Ureter (tissue), 1 donor: ENCODE measurements around the gene FAS. TPM values are rescaled to one million over a fixed set of nuclear protein-coding genes. Genes with fewer than 3 reads are reported as not detected.

Experiments used
- DNase-seq: peaks from one replicate; pipeline ENCODE4 v3.0.0-alpha.2; 2020; ENCODE audit warnings: low spot score
- total RNA-seq: library from RNA; stranded (reverse); gene quantifications from one replicate; pipeline ENCODE4 v1.2.4, GENCODE V29; 2023
- donor health status: DM: yes; HTN: yes; CAD: no.

The FAS gene
- total RNA-seq, 1 donor from 2014 or later, result 34.7 TPM

DNA sequence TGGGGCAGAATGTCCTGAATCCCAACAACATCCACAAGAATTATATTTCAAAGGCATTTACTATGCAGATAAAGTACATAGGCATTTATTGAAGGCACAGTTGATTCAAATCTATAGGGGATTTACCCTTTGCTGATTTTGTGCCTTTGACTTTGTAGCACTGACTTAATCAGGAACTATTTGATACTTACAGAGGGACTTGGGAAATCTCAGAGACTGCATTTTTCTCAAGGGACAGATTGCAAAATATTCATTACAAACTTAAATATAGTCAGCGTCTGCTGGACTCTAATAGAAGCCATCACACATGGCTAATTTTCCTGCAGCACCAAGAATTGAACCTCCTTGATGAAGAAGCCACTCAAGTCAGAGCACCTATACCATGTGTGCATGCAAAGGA lies 44.9 kb downstream of the FAS start:
- no peak for DNase-seq

DNA sequence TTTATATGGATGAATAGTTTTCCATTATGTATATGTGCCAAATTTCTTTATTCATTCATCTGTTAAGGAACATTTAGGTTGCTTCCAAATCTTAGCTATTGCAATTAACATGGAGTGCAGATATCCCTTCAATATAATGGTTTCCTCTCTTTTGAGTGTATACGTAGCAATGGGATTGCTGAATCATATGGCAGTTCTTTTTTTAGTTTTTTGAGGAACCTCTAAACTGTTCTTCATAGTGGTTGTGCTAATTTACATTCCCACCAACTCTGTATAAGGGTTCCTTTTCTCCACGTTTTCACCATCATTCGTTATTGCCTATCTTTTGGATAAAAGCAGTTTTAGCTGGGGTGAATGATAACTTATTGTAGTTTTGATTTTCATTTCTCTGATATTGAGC lies 46.5 kb downstream of the FAS start:
- DNase-seq, result no peak

DNA sequence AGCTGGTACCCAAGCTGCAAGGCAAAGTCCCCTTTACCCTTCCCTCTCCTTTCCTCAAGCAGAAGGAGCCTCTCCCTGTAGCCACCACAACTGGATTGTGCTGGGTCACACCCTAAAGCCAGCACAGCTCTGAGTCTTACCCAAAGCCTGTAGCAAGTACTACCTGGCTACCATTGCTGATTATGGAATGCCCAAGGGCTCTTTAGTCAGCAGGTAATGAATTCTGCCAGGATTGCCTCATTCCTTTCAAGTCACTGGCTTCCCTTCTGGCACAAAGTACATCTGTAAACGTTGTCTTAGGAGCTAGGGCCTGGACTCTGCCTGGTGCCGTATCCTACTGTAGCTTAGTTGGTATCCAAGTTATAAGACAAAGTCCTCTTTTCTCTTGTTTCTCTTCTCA lies 52.0 kb downstream of the FAS start:
- DNase-seq, result no peak

DNA sequence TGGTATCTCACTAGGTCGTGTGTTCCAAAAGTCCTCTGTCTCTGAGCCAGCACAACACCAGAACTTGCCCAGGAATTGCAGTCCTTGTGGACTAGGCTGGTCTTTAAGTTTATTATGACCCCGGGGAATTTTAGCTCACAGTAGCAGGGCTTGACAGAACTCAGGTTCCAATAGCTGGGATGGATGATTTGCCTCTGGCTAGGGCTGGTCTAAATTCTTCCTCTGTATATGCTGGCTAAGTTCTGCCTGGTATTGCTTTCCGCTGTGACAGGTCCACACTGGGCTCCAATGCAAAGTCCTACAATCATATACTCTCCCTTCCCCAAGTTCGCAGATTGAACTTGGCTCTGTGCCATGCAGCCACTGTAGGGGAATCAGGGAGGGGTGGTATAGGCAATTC lies 52.5 kb downstream of the FAS start:
- DNase-seq, result no peak

DNA sequence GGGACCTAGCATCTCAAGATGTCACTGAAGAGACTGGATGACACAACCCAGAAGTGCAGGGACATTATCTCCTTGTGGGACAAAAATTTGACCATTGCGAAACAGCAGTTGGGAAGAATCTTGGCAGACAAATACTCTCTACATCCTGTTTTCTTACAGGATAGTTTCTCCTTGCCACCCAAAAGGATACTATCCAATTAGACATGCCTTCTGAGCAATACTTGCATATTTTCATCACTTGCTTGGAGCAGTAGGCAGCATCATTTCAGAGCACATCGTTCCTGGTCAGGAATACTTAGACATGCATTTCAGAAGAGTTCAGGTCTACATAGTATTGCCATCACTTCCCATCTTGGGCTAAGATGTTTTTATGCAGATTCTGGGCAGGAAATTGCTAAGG lies 56.8 kb downstream of the FAS start:
- no peak for DNase-seq

DNA sequence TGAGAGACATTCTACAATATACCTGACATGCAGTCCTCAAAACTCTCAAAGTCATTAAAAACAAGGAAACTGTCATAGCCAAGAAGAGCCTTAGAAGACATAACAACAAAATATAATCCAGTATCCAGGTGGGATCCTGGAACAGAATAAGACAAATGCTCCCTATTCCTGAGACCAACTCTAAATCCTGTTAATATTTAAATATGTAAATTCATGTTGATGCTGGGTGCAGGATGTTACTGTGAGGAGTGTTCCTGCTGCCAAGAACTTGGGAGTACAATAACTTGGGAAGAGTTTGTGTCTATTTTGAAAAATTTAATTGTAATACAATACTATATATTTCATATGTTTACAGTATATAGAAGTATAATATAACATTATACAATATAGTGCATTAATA lies 61.0 kb downstream of the FAS start:
- no peak for DNase-seq

DNA sequence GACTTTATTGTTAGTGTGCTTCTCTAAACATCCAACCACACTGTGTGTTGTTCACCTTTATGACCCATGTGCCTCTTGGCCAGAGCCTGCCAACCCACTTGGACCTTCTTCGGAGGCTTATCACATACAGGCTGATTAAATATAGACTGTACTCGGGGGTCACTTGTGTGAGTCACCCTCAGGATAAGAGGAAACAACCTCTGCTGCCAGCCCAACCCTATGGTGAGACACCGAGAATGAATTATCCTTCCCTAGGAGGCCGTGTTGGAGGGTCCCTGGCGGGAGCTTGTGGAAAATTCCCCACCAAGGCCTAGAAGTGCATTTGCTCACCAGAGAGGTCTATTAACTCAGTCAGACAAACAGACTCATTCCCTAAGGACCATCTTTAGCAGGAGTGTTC lies 63.0 kb downstream of the FAS start:
- DNase-seq, result no peak

DNA sequence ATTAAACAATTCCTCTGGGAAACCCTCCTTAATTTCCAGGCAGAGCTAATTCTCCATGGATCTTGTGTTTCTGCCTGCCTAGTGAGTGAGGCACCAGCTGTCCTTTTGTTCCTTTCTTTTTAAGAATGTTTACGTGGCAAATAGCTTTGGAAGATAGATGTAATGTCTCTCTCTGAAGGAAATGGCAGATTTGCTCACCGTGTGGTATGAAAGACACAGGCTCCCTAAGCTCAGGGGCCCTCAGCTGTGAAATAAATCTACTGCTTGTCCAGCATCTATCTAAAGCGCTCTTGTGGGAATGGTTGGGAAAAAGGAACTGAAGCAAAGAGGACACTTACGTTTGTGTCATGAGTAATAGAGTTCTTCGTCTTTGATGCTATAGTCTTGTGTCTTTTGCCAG lies 64.6 kb downstream of the FAS start:
- DNase-seq, result no peak

DNA sequence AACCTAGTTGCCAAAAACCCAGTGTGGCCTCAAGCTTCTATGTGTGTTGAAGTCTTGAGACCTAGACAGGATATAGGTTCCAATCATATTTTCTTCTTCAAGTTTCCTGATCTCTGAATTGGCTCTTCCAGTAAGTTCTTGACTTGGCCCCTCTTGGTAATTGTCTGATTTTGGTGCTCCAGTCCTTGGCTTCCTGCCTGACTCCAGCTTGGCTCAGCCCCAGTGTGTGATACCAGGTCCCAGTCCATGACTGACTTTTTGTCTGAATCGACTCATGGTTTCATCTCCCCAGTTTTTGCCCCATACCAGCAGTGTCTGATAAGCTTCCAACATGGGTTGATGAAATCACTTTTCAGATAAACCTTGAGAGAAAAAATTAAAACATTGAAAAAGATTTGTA lies 72.3 kb downstream of the FAS start:
- no peak for DNase-seq

DNA sequence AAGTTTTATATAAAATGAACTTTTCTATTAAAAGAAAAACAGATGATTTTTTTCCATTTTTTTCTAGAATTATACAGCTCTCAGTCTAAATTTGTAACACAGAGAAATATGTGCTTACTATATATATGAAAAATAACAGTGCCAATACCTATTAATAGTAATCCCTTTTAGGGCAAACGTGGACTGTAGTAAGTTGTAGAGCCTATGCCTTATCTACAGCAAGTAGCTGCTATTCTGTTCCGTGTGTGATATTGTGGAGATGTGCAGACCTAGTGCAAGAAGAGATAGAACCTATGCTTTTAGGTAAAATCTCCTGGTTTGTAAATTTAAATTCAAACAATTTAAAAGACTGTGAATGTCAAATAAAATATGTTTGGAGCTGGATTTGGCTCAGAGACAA lies 72.9 kb downstream of the FAS start:
- DNase-seq, result no peak

DNA sequence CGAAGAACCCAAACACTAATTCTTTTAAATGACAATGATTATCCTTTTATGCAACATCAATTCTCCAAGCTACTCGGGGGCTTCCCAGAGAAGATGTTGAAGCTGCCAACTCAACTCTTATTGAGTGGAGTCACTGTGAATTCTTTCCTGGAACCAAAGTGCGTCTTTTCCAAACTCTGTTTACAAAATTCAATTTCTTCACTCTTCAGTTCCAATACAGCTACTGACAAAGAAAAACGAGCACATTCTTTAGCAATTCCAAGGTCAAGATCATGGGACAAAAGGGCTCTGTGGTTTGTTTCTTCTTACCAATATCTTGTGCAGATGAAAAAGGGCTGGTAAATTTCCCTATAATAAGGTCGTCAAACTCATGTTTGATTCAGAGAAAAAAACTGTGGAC lies 74.2 kb downstream of the FAS start:
- no peak for DNase-seq

Other genes with a start within 250 kb of the FAS start
- not detected for gene LIPN, start 230.8 kb upstream of the FAS start, total RNA-seq
- gene LIPM, start 188.1 kb upstream of the FAS start, total RNA-seq, result not detected
- gene ANKRD22, start 139.0 kb upstream of the FAS start, total RNA-seq, result 14.7 TPM
- 13.2 TPM for gene STAMBPL1, start 110.6 kb upstream of the FAS start, total RNA-seq
- gene ACTA2, start 38.0 kb upstream of the FAS start, total RNA-seq, result 1,405 TPM
- 3.6 TPM for gene CH25H, start 216.5 kb downstream of the FAS start, total RNA-seq